Measurements from ENCODE around the gene CLDN14. TPM values are rescaled to one million over a fixed set of nuclear protein-coding genes. Genes with fewer than 3 reads are reported as not detected.

CLDN14 gene
- total RNA-seq, 1 donor from 2014 or later = not detected

DNA sequence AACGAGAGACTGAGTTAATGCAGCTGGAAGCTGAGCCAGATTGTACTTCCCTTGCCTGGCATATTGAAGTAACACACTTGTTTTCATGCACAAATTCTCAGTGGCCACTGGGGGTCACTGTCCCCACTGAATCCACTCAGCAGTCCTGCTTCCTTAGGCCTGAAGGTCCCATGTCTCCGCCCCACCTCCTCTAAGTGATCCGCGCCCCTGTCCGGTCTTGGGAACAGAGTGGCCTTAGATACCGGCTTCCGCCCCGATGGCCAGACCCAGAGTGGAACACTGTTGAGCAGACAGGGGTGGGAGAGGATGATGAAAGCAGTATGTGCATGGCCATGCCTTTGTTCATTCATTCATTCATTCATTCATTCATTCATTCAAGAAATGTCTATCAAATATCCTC lies 59.9 kb downstream of the CLDN14 start:
- H3K27me3 Mint-ChIP-seq (ENCODE audit: low read depth, unreplicated experiment) = no peaks in the 10 kb centered on the region

DNA sequence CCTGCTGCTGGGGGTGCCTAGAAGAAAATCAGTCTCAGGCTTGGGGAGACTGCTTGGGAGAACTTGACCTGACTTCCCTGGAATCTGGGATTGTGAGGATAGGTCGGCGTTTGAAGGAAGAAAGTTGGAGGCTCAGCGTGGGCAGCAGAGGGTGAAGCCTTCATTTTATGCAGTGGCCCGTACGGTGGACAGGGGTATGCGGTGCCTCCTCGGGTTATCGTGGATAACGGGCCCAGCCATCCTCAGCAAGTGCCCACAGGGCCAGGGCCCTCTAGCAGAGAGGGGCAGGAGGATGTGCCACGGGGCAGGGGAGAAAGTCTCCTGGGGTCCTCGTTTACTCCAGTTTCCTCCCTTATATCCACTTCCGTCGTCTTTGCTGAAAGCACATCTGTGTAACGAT lies 60.7 kb downstream of the CLDN14 start:
- H3K36me3 Mint-ChIP-seq (ENCODE audit: low read depth, unreplicated experiment) = peaks cover 7% of the 10 kb centered on the region
- H3K4me3 Mint-ChIP-seq (ENCODE audit: unreplicated experiment) = no peak overlapping the region
- H3K9me3 Mint-ChIP-seq (ENCODE audit: unreplicated experiment) = no peaks in the 10 kb centered on the region
- no peak for TF ChIP-seq EZH2 (IDR thresholded peaks at IDR 0.05; ENCODE audit: insufficient read depth, low read length)
- TF ChIP-seq, protein P1, sequence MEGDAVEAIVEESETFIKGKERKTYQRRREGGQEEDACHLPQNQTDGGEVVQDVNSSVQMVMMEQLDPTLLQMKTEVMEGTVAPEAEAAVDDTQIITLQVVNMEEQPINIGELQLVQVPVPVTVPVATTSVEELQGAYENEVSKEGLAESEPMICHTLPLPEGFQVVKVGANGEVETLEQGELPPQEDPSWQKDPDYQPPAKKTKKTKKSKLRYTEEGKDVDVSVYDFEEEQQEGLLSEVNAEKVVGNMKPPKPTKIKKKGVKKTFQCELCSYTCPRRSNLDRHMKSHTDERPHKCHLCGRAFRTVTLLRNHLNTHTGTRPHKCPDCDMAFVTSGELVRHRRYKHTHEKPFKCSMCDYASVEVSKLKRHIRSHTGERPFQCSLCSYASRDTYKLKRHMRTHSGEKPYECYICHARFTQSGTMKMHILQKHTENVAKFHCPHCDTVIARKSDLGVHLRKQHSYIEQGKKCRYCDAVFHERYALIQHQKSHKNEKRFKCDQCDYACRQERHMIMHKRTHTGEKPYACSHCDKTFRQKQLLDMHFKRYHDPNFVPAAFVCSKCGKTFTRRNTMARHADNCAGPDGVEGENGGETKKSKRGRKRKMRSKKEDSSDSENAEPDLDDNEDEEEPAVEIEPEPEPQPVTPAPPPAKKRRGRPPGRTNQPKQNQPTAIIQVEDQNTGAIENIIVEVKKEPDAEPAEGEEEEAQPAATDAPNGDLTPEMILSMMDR (IDR thresholded peaks at IDR 0.05; ENCODE audit: insufficient read depth, low read depth, low read length) = no peak
- no peak overlapping the region for H3K9ac ChIP-seq (ENCODE audit: low read length)
- H3K4me2 ChIP-seq (ENCODE audit: low read length) = no peak overlapping the region
- DNase-seq (ENCODE audit: low read depth) (no peak), FAIRE-seq (no peak)
- peaks cover 6% of the 10 kb centered on the region for H3K4me1 ChIP-seq (ENCODE audit: insufficient read depth, low read length)
- no peak overlapping the region for H2AFZ ChIP-seq (ENCODE audit: low read depth, low read length)
- no peak overlapping the region for H3K4me3 ChIP-seq (ENCODE audit: insufficient read depth, low read depth, low read length)
- no peaks in the 10 kb centered on the region for H4K20me1 ChIP-seq (ENCODE audit: insufficient read depth, low read length)
- peaks cover 5% of the 10 kb centered on the region for H3K36me3 ChIP-seq (ENCODE audit: insufficient read depth, low read length)
- no peak overlapping the region for H3K27ac Mint-ChIP-seq (ENCODE audit: unreplicated experiment)
- no peaks in the 10 kb centered on the region for H3K27me3 Mint-ChIP-seq (ENCODE audit: low read depth, unreplicated experiment)
- H3K4me1 Mint-ChIP-seq (ENCODE audit: low read depth, unreplicated experiment) = peaks cover 5% of the 10 kb centered on the region
- H3K27ac ChIP-seq (ENCODE audit: low read depth, low read length) = no peak overlapping the region
- H3K9me3 ChIP-seq (ENCODE audit: insufficient read depth, low read depth, low read length) = no peaks in the 10 kb centered on the region
- H3K79me2 ChIP-seq (ENCODE audit: insufficient read depth, low read length) = no peaks in the 10 kb centered on the region
- no peaks in the 10 kb centered on the region for H3K27me3 ChIP-seq (ENCODE audit: insufficient read depth, low read length)

More for the DNA sequence above, 59.9 kb downstream of the CLDN14 start:
- Mint-ChIP-seq H3K27ac (ENCODE audit: unreplicated experiment) (peak overlapping the region; percentile 68), H3K4me1 (ENCODE audit: low read depth, unreplicated experiment) (peaks cover 6% of the 10 kb centered on the region), H3K9me3 (ENCODE audit: unreplicated experiment) (no peaks in the 10 kb centered on the region), H3K36me3 (ENCODE audit: low read depth, unreplicated experiment) (peaks cover 6% of the 10 kb centered on the region), H3K4me3 (ENCODE audit: unreplicated experiment) (no peak overlapping the region)
- Histone ChIP-seq H2AFZ (ENCODE audit: low read depth, low read length) (no peak overlapping the region), H3K4me3 (ENCODE audit: insufficient read depth, low read depth, low read length) (no peak overlapping the region), H3K79me2 (ENCODE audit: insufficient read depth, low read length) (no peaks in the 10 kb centered on the region), H3K9ac (ENCODE audit: low read length) (no peak overlapping the region), H3K9me3 (ENCODE audit: insufficient read depth, low read depth, low read length) (no peaks in the 10 kb centered on the region), H3K4me1 (ENCODE audit: insufficient read depth, low read length) (peaks cover 6% of the 10 kb centered on the region), H3K27me3 (ENCODE audit: insufficient read depth, low read length) (no peaks in the 10 kb centered on the region), H4K20me1 (ENCODE audit: insufficient read depth, low read length) (no peaks in the 10 kb centered on the region), H3K4me2 (ENCODE audit: low read length) (peak overlapping the region; percentile 63), H3K27ac (ENCODE audit: low read depth, low read length) (no peak overlapping the region), H3K36me3 (ENCODE audit: insufficient read depth, low read length) (peaks cover 5% of the 10 kb centered on the region)
- no peak for FAIRE-seq
- TF ChIP-seq, protein P1 (IDR thresholded peaks at IDR 0.05; ENCODE audit: insufficient read depth, low read depth, low read length) = peak; percentile 79
- TF ChIP-seq EZH2 (IDR thresholded peaks at IDR 0.05; ENCODE audit: insufficient read depth, low read length) = no peak
- peak; percentile 81 for DNase-seq (ENCODE audit: low read depth)

DNA sequence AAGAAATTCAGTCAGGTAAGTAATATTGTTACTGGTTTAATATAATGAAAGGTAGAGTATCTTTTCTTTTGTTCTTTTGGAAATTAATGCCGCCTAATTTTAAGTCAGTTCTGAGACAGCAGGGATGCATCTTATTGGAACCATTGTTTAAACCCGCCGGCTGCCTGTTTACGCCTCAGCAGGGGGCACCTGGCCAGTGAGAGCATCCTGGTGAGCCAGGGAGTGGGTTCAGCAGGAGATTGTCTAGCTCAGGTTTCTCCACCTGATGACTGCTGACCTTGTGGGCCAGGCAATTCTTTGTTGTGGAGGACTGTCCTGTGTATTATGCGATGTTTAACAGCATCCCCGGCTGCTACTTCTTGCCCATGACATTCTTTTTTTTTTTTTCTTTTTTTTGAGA lies 64.5 kb downstream of the CLDN14 start:
- H3K27ac Mint-ChIP-seq (ENCODE audit: unreplicated experiment) = no peak overlapping the region
- DNase-seq (ENCODE audit: low read depth) = no peak

More for the DNA sequence above, 64.5 kb downstream of the CLDN14 start:
- peaks cover 14% of the 10 kb centered on the region for H3K36me3 Mint-ChIP-seq (ENCODE audit: low read depth, unreplicated experiment)
- Histone ChIP-seq H3K4me3 (ENCODE audit: insufficient read depth, low read depth, low read length) (no peak overlapping the region), H2AFZ (ENCODE audit: low read depth, low read length) (no peak overlapping the region), H3K9me3 (ENCODE audit: insufficient read depth, low read depth, low read length) (no peaks in the 10 kb centered on the region), H3K4me2 (ENCODE audit: low read length) (no peak overlapping the region), H3K27ac (ENCODE audit: low read depth, low read length) (no peak overlapping the region), H4K20me1 (ENCODE audit: insufficient read depth, low read length) (no peaks in the 10 kb centered on the region), H3K36me3 (ENCODE audit: insufficient read depth, low read length) (peaks cover 10% of the 10 kb centered on the region), H3K4me1 (ENCODE audit: insufficient read depth, low read length) (peaks cover 2% of the 10 kb centered on the region), H3K27me3 (ENCODE audit: insufficient read depth, low read length) (no peaks in the 10 kb centered on the region), H3K79me2 (ENCODE audit: insufficient read depth, low read length) (no peaks in the 10 kb centered on the region), H3K9ac (ENCODE audit: low read length) (no peak overlapping the region)
- H3K9me3 Mint-ChIP-seq (ENCODE audit: unreplicated experiment) = no peaks in the 10 kb centered on the region
- H3K4me1 Mint-ChIP-seq (ENCODE audit: low read depth, unreplicated experiment) = peaks cover 2% of the 10 kb centered on the region
- H3K4me3 Mint-ChIP-seq (ENCODE audit: unreplicated experiment) = no peak overlapping the region
- no peaks in the 10 kb centered on the region for H3K27me3 Mint-ChIP-seq (ENCODE audit: low read depth, unreplicated experiment)
- no peak for FAIRE-seq
- no peak for TF ChIP-seq EZH2 (IDR thresholded peaks at IDR 0.05; ENCODE audit: insufficient read depth, low read length)
- TF ChIP-seq, protein P1 (IDR thresholded peaks at IDR 0.05; ENCODE audit: insufficient read depth, low read depth, low read length) = no peak

All from astrocyte (in vitro differentiated cells and primary cell).